NCI-H2196 (cell line): ENCODE data around the gene FZD1.

Source experiments
- DNase-seq: peaks from one replicate; lab custom pipeline; 2025; ENCODE audit not compliant: unreplicated experiment; lab: John Stamatoyannopoulos, UW

FZD1 gene

GRCh38 chr7:91264046-91264923 lies at the start of gene FZD1:
TSS of gene FZD1 (plus strand) at chr7:91264433. CDS start at chr7:91264881, 448 bp downstream.
- peak; percentile 98 for DNase-seq

DNA sequence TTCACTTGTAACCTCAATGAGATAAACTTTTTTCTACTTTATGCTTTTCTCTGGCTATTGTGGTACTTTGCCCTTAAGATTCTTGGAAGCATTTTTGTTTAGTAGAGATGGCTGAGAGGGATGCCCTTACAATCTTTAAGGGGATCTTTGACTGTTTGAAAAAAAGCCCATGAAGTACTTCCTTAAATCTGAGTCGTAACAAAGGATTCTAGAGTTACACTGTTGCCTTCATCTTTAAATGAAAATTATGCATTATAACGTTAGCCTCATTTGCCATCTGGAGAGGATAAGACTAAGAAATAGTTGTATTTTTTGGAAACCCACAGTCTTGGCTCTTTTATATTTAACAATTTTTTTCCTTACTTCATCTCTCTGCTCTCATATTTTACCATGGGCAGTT lies 37.8 kb upstream of the FZD1 start:
- DNase-seq, result no peak

- DNase-seq, result no peak
Measured at GRCh38 chr7:91228327-91228726, 35.9 kb upstream of the FZD1 start.

DNA sequence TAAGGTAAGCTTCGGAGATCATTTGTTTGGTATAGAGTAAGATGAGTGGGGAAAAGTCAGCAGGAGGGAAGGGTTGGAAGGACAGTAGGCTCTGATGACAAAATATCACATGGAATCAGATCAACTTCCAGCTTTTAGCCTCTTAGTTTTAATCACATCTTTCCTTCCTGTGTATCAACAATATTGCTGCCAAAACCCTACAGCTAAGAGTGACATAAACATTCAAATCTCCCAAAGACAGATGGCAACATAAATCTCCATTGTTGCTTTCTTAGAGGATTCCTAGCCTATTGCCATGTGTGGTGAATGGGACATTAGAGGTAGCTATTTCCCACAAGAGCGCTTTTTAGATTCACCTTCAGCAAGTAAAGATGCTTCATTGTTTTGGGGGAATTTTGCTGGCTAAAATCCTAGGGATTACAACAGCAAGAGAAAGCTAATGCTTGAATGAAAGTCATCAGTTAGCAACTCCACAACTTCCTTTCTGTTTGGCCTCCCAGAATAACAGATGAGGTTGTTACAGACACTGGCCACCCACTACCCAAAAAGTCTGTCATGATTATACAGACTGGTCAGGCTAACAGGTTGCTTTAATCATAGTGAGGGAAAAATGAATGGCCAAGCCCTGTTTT lies 35.2 kb upstream of the FZD1 start:
- DNase-seq, result no peak

DNA sequence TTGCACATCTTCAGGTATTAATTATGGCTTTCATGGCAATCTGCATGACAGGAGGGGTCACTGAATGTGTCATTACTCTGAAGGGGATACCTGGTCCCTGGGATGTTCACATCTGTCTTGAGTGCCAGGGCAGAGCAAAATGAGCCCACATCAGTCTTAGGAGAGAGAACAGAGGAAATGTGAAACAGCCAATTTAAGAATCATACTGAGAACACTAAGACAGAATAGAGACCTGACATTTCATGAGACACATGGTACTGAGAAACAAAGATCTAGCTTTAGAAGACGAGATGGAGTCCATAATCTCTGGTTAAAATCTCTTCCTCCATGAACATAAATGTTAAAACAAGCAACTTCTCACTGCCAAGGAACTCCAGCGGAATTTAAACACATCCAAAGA lies 34.1 kb upstream of the FZD1 start:
- DNase-seq, result no peak

DNA sequence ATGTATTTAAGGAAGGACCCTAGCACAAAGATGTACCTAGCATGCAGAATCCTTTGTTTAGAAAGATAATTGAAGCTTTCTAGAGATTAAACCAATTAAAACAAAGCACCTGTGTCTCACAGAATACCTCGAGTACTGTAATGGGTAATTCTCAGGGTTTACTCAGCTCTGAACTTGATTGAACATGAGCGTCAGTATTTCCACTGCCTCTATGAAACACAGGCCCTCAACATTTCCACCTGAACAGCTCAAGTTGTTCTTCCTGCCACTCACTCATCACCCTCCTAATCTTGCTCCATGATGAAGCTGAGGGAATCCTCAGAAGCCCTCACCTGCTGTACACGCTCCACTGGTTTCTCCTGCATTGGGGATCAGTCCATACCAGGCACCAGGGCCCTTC lies 33.7 kb upstream of the FZD1 start:
- no peak for DNase-seq

DNA sequence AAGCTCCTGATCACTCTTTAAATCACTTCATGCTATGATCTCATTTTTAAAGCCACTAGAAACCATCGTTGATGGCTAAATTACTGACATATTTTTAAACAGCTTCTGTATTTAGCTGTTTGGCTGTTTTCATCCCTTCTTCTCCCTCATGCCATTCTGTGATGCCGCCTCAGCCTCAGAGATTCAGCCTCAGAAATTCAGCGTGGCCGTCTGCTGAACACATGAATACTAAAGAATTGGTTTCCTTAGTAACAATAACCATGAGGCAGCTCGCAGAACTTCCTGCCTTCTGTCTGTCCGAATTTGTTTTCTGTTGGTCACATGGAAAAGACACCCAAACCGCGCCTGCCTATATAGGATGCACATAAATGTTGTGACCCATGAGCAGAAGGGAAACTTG lies 31.0 kb upstream of the FZD1 start:
- DNase-seq, result no peak

GRCh38 chr7:91235211-91235832 lies 28.9 kb upstream of the FZD1 start:
- DNase-seq, result no peak

- no peak for DNase-seq
Measured at GRCh38 chr7:91239171-91239604, 25.0 kb upstream of the FZD1 start.

GRCh38 chr7:91239772-91240171 lies 24.5 kb upstream of the FZD1 start:
- DNase-seq, result no peak

DNA sequence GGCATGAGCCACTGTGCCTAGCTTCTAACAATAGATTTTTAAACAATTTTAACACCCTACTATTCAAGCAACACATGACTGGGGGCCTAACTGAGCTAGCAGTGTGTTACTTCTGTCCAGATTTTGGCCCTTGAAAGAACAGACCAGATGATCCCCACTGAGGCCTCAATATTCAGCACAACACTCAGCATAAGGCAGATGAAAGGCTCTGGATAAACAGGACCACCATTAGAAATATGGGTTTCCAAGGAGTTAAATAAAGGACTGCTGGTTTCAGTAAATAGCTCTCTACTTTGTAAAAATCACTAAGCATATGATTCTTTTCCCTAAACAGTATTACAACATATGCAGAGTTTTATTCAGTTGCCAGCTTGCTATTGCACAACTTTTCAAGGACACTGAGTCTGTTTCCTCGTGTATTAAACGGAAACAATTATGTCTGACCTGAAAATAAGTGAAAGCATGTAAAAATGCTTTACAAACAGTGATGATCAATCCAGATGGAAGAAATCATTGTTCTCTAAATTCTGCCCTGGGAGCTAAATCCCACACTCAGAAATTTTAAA lies 23.8 kb upstream of the FZD1 start:
- no peak for DNase-seq

DNA sequence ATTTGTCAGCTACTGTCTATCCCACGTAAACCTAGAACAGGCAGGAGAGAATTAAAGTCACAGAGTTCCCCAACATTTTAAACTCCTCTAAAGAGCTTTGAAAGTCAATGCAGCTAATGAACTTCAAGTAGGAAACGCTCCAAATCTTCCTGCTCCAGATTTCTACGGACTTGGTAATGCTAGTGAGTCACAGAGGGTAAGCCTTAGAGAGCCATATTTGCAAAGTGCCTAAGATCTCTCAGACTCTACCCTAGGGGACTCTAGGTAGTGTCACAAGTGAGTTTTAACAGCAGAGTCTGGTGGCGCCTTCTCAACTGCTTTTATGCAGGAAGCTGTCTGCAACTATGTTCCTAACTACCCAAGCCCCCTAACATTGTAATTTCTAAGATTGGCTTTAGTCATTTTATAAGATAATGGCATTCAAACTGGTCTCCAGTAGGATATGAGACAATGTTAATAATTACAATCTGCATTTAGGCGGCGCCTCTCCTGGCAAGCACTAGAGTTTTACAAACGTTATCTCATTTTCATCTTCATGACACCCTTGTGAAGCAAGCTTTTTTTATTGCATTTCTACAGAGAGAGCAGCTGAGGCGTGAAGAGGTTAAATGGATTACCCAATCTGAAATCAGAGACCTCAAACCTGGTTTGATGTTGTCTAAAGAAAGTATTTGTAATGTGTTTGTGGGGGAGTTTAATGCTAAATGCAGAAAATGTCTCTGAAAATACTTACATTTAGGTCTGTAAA lies 22.0 kb upstream of the FZD1 start:
- no peak for DNase-seq

DNA sequence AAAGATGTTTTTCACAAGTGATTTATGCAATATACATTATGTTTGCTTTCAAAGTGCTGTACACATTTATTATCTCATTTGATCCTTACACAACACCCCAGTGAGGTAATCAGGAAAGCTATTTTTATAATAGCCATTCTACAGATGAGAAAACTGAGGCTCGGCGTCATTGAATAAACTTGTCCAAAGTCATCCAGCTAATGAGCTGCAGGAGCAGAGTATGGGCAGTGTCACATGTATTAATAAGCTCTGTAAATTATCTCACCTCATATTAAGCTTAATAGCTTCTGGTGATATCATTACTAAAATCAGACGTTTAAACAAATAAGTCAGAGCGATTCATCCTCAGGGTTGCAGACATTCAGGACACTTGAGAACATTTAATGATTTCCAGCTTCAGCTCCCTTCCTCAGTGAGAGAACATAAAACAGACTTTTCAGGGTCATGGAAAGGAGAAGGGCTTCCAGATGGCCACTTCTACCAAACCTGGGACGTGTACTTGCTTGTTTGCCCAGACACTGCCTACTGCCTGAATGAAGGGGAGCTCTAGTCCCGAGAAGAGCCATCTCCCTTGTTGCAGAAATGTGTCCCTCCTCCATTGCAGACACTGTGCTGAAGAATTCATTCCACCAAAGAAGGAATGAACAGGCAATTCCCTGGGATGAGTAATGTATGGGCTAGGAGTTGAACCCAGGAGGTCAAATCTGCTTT lies 20.5 kb upstream of the FZD1 start:
- DNase-seq, result no peak

- no peak for DNase-seq
Measured at GRCh38 chr7:91247500-91247899, 16.7 kb upstream of the FZD1 start.

DNA sequence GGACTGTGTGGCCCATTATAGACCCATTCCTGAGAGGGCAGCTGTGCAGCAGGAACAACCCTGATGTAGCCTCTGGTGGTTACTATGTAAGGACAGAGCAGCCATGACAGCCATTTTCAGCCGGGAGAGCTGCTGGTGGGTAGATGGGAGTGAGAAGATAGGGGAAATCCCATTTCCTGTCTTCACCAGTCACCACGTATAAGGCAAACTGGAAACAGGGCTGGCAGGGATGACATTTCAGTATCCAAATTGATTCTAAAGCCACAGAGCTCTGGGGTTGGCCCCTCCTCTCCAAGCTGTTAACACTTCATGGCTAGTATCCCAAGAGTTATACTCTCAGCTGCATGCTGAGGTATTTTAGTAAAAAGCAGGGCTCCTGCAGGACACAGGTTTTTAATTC lies 15.2 kb upstream of the FZD1 start:
- DNase-seq, result no peak

GRCh38 chr7:91249506-91250233 lies 14.6 kb upstream of the FZD1 start:
- DNase-seq, result no peak

DNA sequence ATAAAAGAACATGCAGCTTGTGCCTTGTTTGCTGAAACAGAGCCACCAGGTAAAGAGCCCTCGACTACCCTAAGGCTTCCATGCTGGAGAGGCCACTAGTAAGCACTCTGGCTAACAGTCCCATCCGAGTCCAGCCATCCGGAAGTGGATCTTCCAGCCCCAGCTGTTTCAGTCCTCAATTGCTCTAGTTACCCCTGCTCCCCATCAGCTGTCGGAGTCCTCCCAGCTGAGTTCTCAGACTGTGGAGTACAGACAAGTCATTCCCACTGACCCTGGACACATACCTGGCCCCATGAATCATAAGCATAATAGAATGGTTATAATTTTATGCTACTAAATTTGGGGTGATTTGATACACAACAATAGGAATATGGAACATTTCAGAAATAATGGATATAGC lies 13.5 kb upstream of the FZD1 start:
- DNase-seq, result no peak

DNA sequence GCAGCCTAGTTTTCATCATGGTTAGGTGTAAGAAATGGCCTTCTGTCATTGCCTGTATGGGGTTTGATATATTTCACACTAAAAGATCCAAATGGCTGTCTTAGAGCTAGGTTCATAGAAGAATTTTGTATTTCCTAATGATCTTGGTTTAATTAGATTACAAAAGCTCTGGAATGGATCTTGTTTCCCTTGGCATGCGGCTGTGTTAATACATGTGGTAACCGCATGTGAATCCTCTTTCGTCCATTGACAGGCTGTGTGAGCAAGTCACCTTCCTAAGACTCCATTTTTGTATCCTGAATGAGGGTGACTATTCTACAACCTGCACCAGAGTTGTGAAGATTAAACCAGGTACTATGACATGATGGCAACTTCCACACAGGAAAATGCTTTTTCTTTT lies 12.4 kb upstream of the FZD1 start:
- DNase-seq, result no peak

DNA sequence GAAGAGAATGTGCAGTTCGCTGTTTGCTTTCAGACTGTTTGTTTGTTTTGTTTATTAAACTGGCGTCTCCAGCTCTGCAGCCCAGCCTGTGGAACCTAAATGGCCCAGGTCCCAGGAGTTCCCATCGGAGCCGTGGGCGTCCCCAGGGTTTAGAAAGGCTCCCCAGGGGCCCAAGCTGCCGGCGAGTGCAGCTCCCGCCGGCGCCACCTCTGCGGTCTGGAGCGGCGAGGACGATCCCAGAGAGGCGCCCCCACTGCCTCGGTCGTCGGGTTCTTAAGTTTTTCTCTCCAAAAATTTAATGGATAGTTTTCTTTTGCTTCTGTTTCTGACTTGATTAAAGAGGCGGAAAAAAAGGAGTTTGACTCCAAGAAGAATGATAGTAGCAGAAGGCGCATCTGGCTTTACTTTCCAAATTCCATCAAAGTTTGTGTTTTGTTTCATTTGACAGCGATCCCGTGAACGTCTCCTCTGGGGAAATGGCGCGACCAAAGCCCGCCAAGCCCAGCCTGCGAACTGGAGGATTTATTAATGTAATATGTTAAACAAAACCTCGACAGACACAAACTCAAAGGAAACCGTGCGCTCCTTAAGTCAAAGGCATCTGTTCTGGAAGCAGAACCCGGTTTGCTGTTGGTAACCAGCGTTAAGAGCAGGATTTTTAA lies 718 bp upstream of the FZD1 start:
- DNase-seq, result no peak
